ENCODE results near the gene CHEK1. TPM values are rescaled to one million over a fixed set of nuclear protein-coding genes. Genes with fewer than 3 reads are reported as not detected.
"Not testable (repeated sequence)": the region's sequence is repeated elsewhere in the genome, so short reads cannot be mapped to it uniquely, and the experiment has no call there.

Gene CHEK1
- 23.3 to 25.9 TPM (median 24.7 TPM) in 3 replicates for total RNA-seq

- Mint-ChIP-seq H3K4me1 (peaks cover 21% of the 10 kb centered on the region), H3K4me3 (peak within 1 kb of the TSS; percentile 86), H3K27me3 (ENCODE audit: low read depth) (no peaks in the 10 kb centered on the region), H3K27ac (peak within 1 kb of the TSS; percentile 93), H3K36me3 (peaks cover 11% of the 10 kb centered on the region), H3K9me3 (no peaks in the 10 kb centered on the region)
- no peak for DNase-seq (ENCODE audit: low spot score in 2 of 2, unreplicated experiment in 2 of 2)
- no peak for TF ChIP-seq CTCF (IDR thresholded peaks at IDR 0.05; ENCODE audit: unreplicated experiment)
These were observed at the start of gene CHEK1 for GRCh38 chr11:125624756-125625213. Gene CHEK1 (plus strand): TSS chr11:125625163. CDS start chr11:125626769, 1,606 bp downstream.

- not testable (repeated sequence) for DNase-seq (ENCODE audit: low spot score in 2 of 2, unreplicated experiment in 2 of 2); H3K4me3 Mint-ChIP-seq; H3K9me3 Mint-ChIP-seq; H3K4me1 Mint-ChIP-seq; H3K27ac Mint-ChIP-seq; H3K27me3 Mint-ChIP-seq (ENCODE audit: low read depth)
- peaks cover 37% of the 10 kb centered on the region for H3K36me3 Mint-ChIP-seq
These were observed 47.8 kb upstream of the CHEK1 start for GRCh38 chr11:125577181-125577580.

- Mint-ChIP-seq H3K27ac (no peak overlapping the region), H3K4me1 (no peaks in the 10 kb centered on the region), H3K36me3 (peaks cover 41% of the 10 kb centered on the region), H3K27me3 (ENCODE audit: low read depth) (no peaks in the 10 kb centered on the region), H3K9me3 (no peaks in the 10 kb centered on the region), H3K4me3 (no peak overlapping the region)
- no peak for TF ChIP-seq CTCF (IDR thresholded peaks at IDR 0.05; ENCODE audit: unreplicated experiment)
- DNase-seq (ENCODE audit: low spot score in 2 of 2, unreplicated experiment in 2 of 2) = no peak
These were observed 46.2 kb upstream of the CHEK1 start for GRCh38 chr11:125578783-125579182.

- Mint-ChIP-seq H3K27ac (no peak overlapping the region), H3K36me3 (peaks cover 46% of the 10 kb centered on the region), H3K9me3 (no peaks in the 10 kb centered on the region), H3K4me1 (no peaks in the 10 kb centered on the region), H3K4me3 (no peak overlapping the region), H3K27me3 (ENCODE audit: low read depth) (no peaks in the 10 kb centered on the region)
- DNase-seq (ENCODE audit: low spot score in 2 of 2, unreplicated experiment in 2 of 2) = no peak
- no peak for TF ChIP-seq CTCF (IDR thresholded peaks at IDR 0.05; ENCODE audit: unreplicated experiment)
These were observed 45.2 kb upstream of the CHEK1 start for GRCh38 chr11:125579811-125580210.

GRCh38 chr11:125583496-125583895, 41.5 kb upstream of the CHEK1 start:
- peaks cover 28% of the 10 kb centered on the region for H3K36me3 Mint-ChIP-seq

GRCh38 chr11:125585487-125585886, 39.5 kb upstream of the CHEK1 start:
- Mint-ChIP-seq H3K36me3 (peaks cover 20% of the 10 kb centered on the region), H3K4me3 (no peak overlapping the region), H3K9me3 (no peaks in the 10 kb centered on the region), H3K27me3 (ENCODE audit: low read depth) (no peaks in the 10 kb centered on the region), H3K27ac (no peak overlapping the region), H3K4me1 (peaks cover 4% of the 10 kb centered on the region)
- no peak for DNase-seq (ENCODE audit: low spot score in 2 of 2, unreplicated experiment in 2 of 2)
- TF ChIP-seq CTCF (IDR thresholded peaks at IDR 0.05; ENCODE audit: unreplicated experiment) = no peak

More at GRCh38 chr11:125583496-125583895, 41.5 kb upstream of the CHEK1 start:
- TF ChIP-seq CTCF (IDR thresholded peaks at IDR 0.05; ENCODE audit: unreplicated experiment) = no peak
- H3K27me3 Mint-ChIP-seq (ENCODE audit: low read depth) = no peaks in the 10 kb centered on the region
- H3K27ac Mint-ChIP-seq = no peak overlapping the region
- H3K4me3 Mint-ChIP-seq = no peak overlapping the region
- no peaks in the 10 kb centered on the region for H3K9me3 Mint-ChIP-seq
- peaks cover 4% of the 10 kb centered on the region for H3K4me1 Mint-ChIP-seq
- DNase-seq (ENCODE audit: low spot score in 2 of 2, unreplicated experiment in 2 of 2) = no peak
